Heart left ventricle (tissue), 16 donors: ENCODE measurements around the gene C12orf75. TPM values are rescaled to one million over a fixed set of nuclear protein-coding genes. Genes with fewer than 3 reads are reported as not detected.

Source experiments
- ATAC-seq, 4 donors: fragments of 200-7000 bp; cut with Tn5 transposase; one replicate each; pipeline ENCODE4 v1.9.1; 2020 to 2022; ENCODE audit warnings: moderate library complexity in 4 of 4, mild to moderate bottlenecking in 3 of 4, moderate number of reproducible peaks in 1 of 4
- DNase-seq, 5 donors: peaks; one replicate each; pipeline ENCODE4 v3.0.0-alpha.2; 2020
- H3K27ac ChIP-seq, 12 donors: fragments of 200-600 bp; sonication (generic) in 4 of 12; one replicate each; pipeline versions ENCODE4 v1.5.0 to v1.8.0; 2016 to 2022; ENCODE audit warnings: mild to moderate bottlenecking in 2 of 12
- H3K27me3 ChIP-seq, 9 donors: fragments of 200-600 bp; sonication (generic) in 2 of 9; one replicate each; pipeline versions ENCODE4 v1.5.1 to v1.8.0; 2016 to 2022; ENCODE audit warnings: mild to moderate bottlenecking in 3 of 9
- H3K36me3 ChIP-seq, 9 donors: fragments of 200-600 bp; sonication (generic) in 2 of 9; one replicate each; pipeline versions ENCODE4 v1.5.0 to v1.8.0; 2018 to 2022; ENCODE audit warnings: mild to moderate bottlenecking in 2 of 9
- H3K4me1 ChIP-seq, 12 donors: fragments of 200-600 bp; sonication (generic) in 4 of 12; one replicate each; pipeline versions ENCODE4 v1.5.0 to v1.8.0; 2016 to 2022; ENCODE audit warnings: mild to moderate bottlenecking in 3 of 12
- H3K4me3 ChIP-seq, 12 donors: fragments of 200-600 bp; sonication (generic) in 4 of 12; one replicate each; pipeline versions ENCODE4 v1.5.0 to v1.8.0; 2017 to 2022; ENCODE audit warnings: mild to moderate bottlenecking in 9 of 12, moderate library complexity in 4 of 12
- H3K9me3 ChIP-seq, 12 donors: fragments of 200-600 bp; sonication (generic) in 4 of 12; one replicate each; pipeline versions ENCODE4 v1.5.0 to v1.8.0; 2016 to 2022; ENCODE audit warnings: mild to moderate bottlenecking in 1 of 12
- CTCF ChIP-seq, 12 donors: fragments of 200-600 bp; sonication (generic) in 4 of 12; IDR thresholded peaks; one replicate each; pipeline versions ENCODE4 v1.5.0 to v1.8.0; 2018 to 2022; ENCODE audit warnings: antibody characterized with exemption in 12 of 12, mild to moderate bottlenecking in 5 of 12
- POLR2A ChIP-seq, 2 donors: fragments of 450-650 bp; IDR thresholded peaks; one replicate each; pipeline ENCODE4 v1.6.1; 2017; ENCODE audit warnings: antibody characterized with exemption in 2 of 2, mild to moderate bottlenecking in 2 of 2, moderate library complexity in 2 of 2
- WGBS, 4 donors: extraction: QIAGEN DNeasy Blood & Tissue Kit in 2 of 4; methylation state at CpG; one replicate each; pipeline versions ENCODE4 v1.1.5 to v1.1.7; 2013 to 2018; 5-methylcytosine and 5-hydroxymethylcytosine counted together
- intact Hi-C, 10 donors: fragments of 100-400 bp; cut with DNase I; formaldehyde crosslinking; loops; one replicate each; pipeline versions ENCODE4 v1.11.1 to v1.14.2; 2022
- polyA plus RNA-seq, 2 donors: library from polyadenylated mRNA; stranded (reverse); fragments of 200-250 nt; gene quantifications; one replicate each; pipeline ENCODE4 v1.2.3, GENCODE V29; 2013
- total RNA-seq, 9 donors: library from RNA; depleted of rRNA in 2 of 9; stranded (reverse); fragments of >200 nt in 2 of 9; fragmentation: NEBNext Ultra II Directional in 3 of 9; extraction: Animal tissue kit (Norgen Biotek cat#: 25700) in 3 of 9; gene quantifications; one replicate each; pipeline versions ENCODE4 v1.1.0 to v1.2.4, GENCODE V29; 2016 to 2023
- donor health status: ischemic (EF 13 %, LVEDD 7.1; RV severe dilation, severe dysfunction).
- donor health status: healthy with polysubstance abuse.
- donor health status: DM: no; HTN: yes; CAD: no.
- donor health status: DM: no; HTN: no; CAD: no.
- donor health status: ischemic (EF 25% LVEDD 6.9; RV normal size, moderate dysfunction).
- donor health status: ischemic (EF 25% LVEDD 5.7; RV mildly dilated, moderate dysfunction).
- donor health status: healthy.
- donor health status: DM: yes; HTN: yes; CAD: no.
- donor health status: ischemic (EF 35%, LVEDD 5.7; RV mildly dilated, moderate dysfunction).
- donor health status: nonischemic (EF 11% LVEDD 7.7; RV severe dilation, severe dysfunction).
- donor health status: DM: yes; HTN: yes; CAD: no.
- donor health status: PGD.
- donor health status: ischemic (EF 29% LVEDD 5.4; RV normal size, mild dysfunction).
- donor health status: nonischemic (EF 23%, LVEDD 6.1; RV moderate dilation, normal function).

The C12orf75 gene
- total and polyA plus RNA-seq, 11 donors: 0.33 to 14.5 (median 1.4) TPM; not detected in 1

- no peaks in the 10 kb centered on the region for H3K36me3 ChIP-seq
- intact Hi-C loops: loop anchor here in 1 of 10 donors (10.0 kb wide), 1 partner anchor 97 kb away; no protein-coding TSS in a partner anchor
- ATAC-seq (no peak), DNase-seq (no peak)
- 80 to 88% (median 84%) methylated on average over 1 of the region's 1 CpG for WGBS, 4 donors
- no peak overlapping the region for H3K4me3 ChIP-seq
- no peak overlapping the region for H3K27ac ChIP-seq
- no peaks in the 10 kb centered on the region for H3K9me3 ChIP-seq
- no peaks in the 10 kb centered on the region for H3K4me1 ChIP-seq
- H3K27me3 ChIP-seq: peaks cover 0 to 12% (median 0%) of the 10 kb centered on the region in 9 donors
- TF ChIP-seq POLR2A (IDR thresholded peaks at IDR 0.05): no peak
- TF ChIP-seq CTCF (IDR thresholded peaks at IDR 0.05): no peak
Measured at GRCh38 chr12:105287408-105287807, 43.1 kb upstream of the C12orf75 start.

- intact Hi-C loops: loop anchor here in 1 of 10 donors (10.0 kb wide), 1 partner anchor 96 kb away; no protein-coding TSS in a partner anchor
- Histone ChIP-seq H3K4me1 (no peaks in the 10 kb centered on the region), H3K36me3 (no peaks in the 10 kb centered on the region), H3K27ac (no peak overlapping the region), H3K27me3 (peaks cover 0 to 12% (median 0%) of the 10 kb centered on the region in 9 donors), H3K9me3 (no peaks in the 10 kb centered on the region), H3K4me3 (no peak overlapping the region)
- no peak for TF ChIP-seq POLR2A (IDR thresholded peaks at IDR 0.05)
- no peak for TF ChIP-seq CTCF (IDR thresholded peaks at IDR 0.05)
- no peak for ATAC-seq
- DNase-seq: no peak
- WGBS, 4 donors: 65 to 75% (median 71%) methylated on average over 3 of the region's 3 CpGs
Measured at GRCh38 chr12:105288311-105288996, 42.0 kb upstream of the C12orf75 start.

- Histone ChIP-seq H3K4me3 (no peak overlapping the region), H3K9me3 (no peaks in the 10 kb centered on the region), H3K27ac (no peak overlapping the region), H3K4me1 (no peaks in the 10 kb centered on the region), H3K27me3 (peaks cover 0 to 12% (median 0%) of the 10 kb centered on the region in 9 donors), H3K36me3 (no peaks in the 10 kb centered on the region)
- TF ChIP-seq CTCF (IDR thresholded peaks at IDR 0.05) (no peak), POLR2A (IDR thresholded peaks at IDR 0.05) (no peak)
- no peak for ATAC-seq
- DNase-seq: no peak
- WGBS, 4 donors: 80 to 92% (median 85%) methylated on average over 6 of the region's 6 CpGs
- intact Hi-C loops: loop anchor here in 1 of 10 donors (10.0 kb wide), 1 partner anchor 95 kb away; no protein-coding TSS in a partner anchor
Measured at GRCh38 chr12:105289114-105289904, 41.2 kb upstream of the C12orf75 start.

GRCh38 chr12:105291531-105291930 lies 39.0 kb upstream of the C12orf75 start:
- peaks cover 0 to 8% (median 0%) of the 10 kb centered on the region in 9 donors for H3K27me3 ChIP-seq
- no peak overlapping the region for H3K27ac ChIP-seq
- no peak for DNase-seq
- no peaks in the 10 kb centered on the region for H3K4me1 ChIP-seq
- H3K36me3 ChIP-seq: no peaks in the 10 kb centered on the region
- no peaks in the 10 kb centered on the region for H3K9me3 ChIP-seq
- H3K4me3 ChIP-seq: no peak overlapping the region
- 70 to 85% (median 82%) methylated on average over 2 of the region's 2 CpGs for WGBS, 4 donors
- no peak for ATAC-seq
- intact Hi-C loops: no loop called here
- TF ChIP-seq CTCF (IDR thresholded peaks at IDR 0.05): no peak
